K562 (cell line): Measurements from ENCODE around the gene SFXN3. TPM values are rescaled to one million over a fixed set of nuclear protein-coding genes. Genes with fewer than 3 reads are reported as not detected.

ENCODE experiments used
- BDP1 ChIP-seq: IDR thresholded peaks from 3 replicates; pipeline ENCODE4 v1.6.1; 2011; ENCODE audit not compliant: insufficient read length, insufficient read depth
- CXXC5 ChIP-seq: fragments of 250-450 bp; sonication (Bioruptor Pico); IDR thresholded peaks from 2 replicates; pipeline ENCODE4 v1.8.0; 2022; ENCODE audit warnings: inconsistent platforms, mild to moderate bottlenecking, moderate library complexity
- EP400 ChIP-seq: fragments of 450-650 bp; IDR thresholded peaks from 2 replicates; pipeline ENCODE4 v1.6.1; 2017; ENCODE audit warnings: antibody characterized with exemption, mild to moderate bottlenecking, moderate library complexity
- FIP1L1 ChIP-seq: fragments of 200-400 bp; formaldehyde crosslinking; IDR thresholded peaks from 2 replicates; pipeline ENCODE4 v1.6.1; 2018; ENCODE audit warnings: mild to moderate bottlenecking, low read depth, low read length; ENCODE audit not compliant: poor library complexity, severe bottlenecking
- FOXP1 ChIP-seq: sonication (generic); formaldehyde crosslinking; IDR thresholded peaks from 2 replicates; pipeline ENCODE4 v1.8.0; 2022; ENCODE audit warnings: mild to moderate bottlenecking, missing genetic modification reagents
- KAT7 ChIP-seq: sonication (generic); formaldehyde crosslinking; IDR thresholded peaks from 2 replicates; pipeline ENCODE4 v1.8.0; 2022; ENCODE audit warnings: missing genetic modification reagents, mild to moderate bottlenecking, borderline replicate concordance
- MYBL2 ChIP-seq, 2 experiments: fragments of 450-650 bp in 1 of 2; sonication (generic) in 1 of 2; formaldehyde crosslinking in 1 of 2; IDR thresholded peaks; 2 replicates each; pipeline versions ENCODE4 v1.6.1 to v1.8.1; 2017 to 2022; ENCODE audit warnings: borderline replicate concordance in 1 of 2, inconsistent platforms in 1 of 2, low read depth in 1 of 2, mild to moderate bottlenecking in 1 of 2, missing genetic modification reagents in 1 of 2, moderate library complexity in 1 of 2
- RCOR1 ChIP-seq, 2 experiments: IDR thresholded peaks; 2 replicates each; pipeline ENCODE4 v1.6.1; 2012; ENCODE audit warnings: low read depth in 2 of 2, low read length in 2 of 2, borderline replicate concordance in 1 of 2, improper control_type of control experiment in 1 of 2
- SMARCA5 ChIP-seq: fragments of 450-650 bp; IDR thresholded peaks from 2 replicates; pipeline ENCODE4 v1.6.1; 2016
- ZFX ChIP-seq: sonication (generic); formaldehyde crosslinking; IDR thresholded peaks from 2 replicates; pipeline ENCODE4 v1.8.0; 2022; ENCODE audit warnings: mild to moderate bottlenecking, missing genetic modification reagents, moderate library complexity
- ZKSCAN3 ChIP-seq: fragments of 250-450 bp; sonication (Bioruptor Pico); IDR thresholded peaks from 2 replicates; pipeline ENCODE4 v1.4.0; 2020
- ZNF282 ChIP-seq: sonication (generic); formaldehyde crosslinking; IDR thresholded peaks from 2 replicates; pipeline ENCODE4 v1.8.1; 2023; ENCODE audit warnings: missing genetic modification reagents
- polyA plus RNA-seq, 8 experiments: library from polyadenylated mRNA; depleted of rRNA in 4 of 8; stranded (reverse) in 5 of 8; unstranded in 3 of 8; fragments of >200 nt; fragmentation: Nextera tagmentation in 2 of 8; fragmentation: Illumina TruSeq in 1 of 8; extraction: Ambion mirVana in 2 of 8; extraction: Trizol in 1 of 8; gene quantifications; 2 replicates each; pipeline versions ENCODE4 v1.2.1 to v1.2.3, GENCODE V29; 2011 to 2014; ENCODE audit warnings: inconsistent platforms in 1 of 8, missing spikeins in 1 of 8
- total RNA-seq, 7 experiments: library from RNA; depleted of rRNA in 6 of 7; stranded (reverse); fragments of >200 nt in 6 of 7; fragmentation: Illumina TruSeq in 2 of 7; extraction: Trizol in 2 of 7; gene quantifications; 2 replicates each; pipeline versions ENCODE4 v1.2.1 to v1.2.3, GENCODE V29; 2011 to 2021; ENCODE audit warnings: low replicate concordance in 1 of 7
- TF ChIP-seq, protein P1 (sequence below), 2 experiments: fragments of 450-650 bp; IDR thresholded peaks; 2 replicates each; pipeline ENCODE4 v1.6.1; 2016; ENCODE audit warnings: mild to moderate bottlenecking in 2 of 2, borderline replicate concordance in 1 of 2, low read depth in 1 of 2, moderate library complexity in 1 of 2
- TF ChIP-seq, protein P2 (sequence below): fragments of 250-450 bp; sonication (Bioruptor Pico); IDR thresholded peaks from 2 replicates; pipeline ENCODE4 v1.8.0; 2021; ENCODE audit warnings: borderline replicate concordance, mild to moderate bottlenecking, moderate library complexity; ENCODE audit not compliant: poor library complexity, severe bottlenecking
- TF ChIP-seq, protein P3 (sequence below): sonication (generic); formaldehyde crosslinking; IDR thresholded peaks from 2 replicates; pipeline ENCODE4 v1.8.0; 2022; ENCODE audit warnings: mild to moderate bottlenecking, missing genetic modification reagents
- TF ChIP-seq, protein P4 (sequence below): fragments of 250-450 bp; sonication (Bioruptor Pico); IDR thresholded peaks from 2 replicates; pipeline ENCODE4 v1.6.1; 2021; ENCODE audit warnings: mild to moderate bottlenecking

SFXN3 gene
- total and polyA plus RNA-seq, 9 of the 15 experiments (the other 6 are each of a cell fraction or from before 2014, with no cell fraction given) = 0.24 to 4.6 (median 0.86) TPM

DNA sequence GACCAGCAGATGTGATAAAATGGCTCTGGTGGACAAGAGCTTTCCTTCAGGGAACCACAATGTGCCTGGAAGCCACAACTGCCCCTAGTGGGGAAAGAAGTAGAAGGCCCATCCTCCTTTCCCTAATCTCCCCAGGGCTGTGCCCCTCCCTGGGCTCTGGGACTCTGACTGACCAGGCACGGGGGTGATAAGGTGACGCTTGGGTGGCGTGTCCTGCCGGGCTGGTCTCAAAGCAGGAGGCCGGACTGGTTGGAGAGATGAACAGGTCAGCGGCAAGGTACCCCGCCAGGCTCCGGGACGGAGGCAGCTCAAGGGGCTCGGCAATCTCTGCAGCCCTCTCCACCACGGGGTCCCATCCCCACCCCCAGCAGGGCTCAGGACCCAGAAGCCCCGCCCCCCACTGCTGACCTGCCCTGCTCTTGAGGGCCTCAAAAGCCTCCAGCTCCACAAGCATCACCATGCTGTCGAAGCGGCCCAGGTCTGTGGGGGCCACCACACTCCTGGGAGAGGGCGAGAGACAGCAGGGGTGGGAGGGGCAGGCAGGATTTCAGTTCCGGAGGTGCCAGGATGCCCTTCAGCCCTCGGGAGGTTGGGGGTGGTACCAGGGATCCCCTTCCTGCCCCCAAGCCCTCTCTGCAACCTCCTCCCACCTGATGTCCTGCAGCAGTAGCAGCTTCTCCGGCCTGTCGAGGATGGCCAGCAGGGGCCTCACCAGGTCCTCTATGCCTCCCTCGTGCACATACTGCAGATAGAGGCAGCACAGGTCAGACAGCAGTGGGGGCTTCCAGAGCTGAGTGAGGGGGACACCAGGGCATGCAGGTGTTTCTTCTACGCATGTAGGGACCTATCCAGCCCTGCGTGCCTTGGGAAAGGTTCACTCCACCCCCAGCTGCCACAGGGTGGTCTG is 19.3 kb upstream of the SFXN3 start (continued):
- TF ChIP-seq, protein P1, sequence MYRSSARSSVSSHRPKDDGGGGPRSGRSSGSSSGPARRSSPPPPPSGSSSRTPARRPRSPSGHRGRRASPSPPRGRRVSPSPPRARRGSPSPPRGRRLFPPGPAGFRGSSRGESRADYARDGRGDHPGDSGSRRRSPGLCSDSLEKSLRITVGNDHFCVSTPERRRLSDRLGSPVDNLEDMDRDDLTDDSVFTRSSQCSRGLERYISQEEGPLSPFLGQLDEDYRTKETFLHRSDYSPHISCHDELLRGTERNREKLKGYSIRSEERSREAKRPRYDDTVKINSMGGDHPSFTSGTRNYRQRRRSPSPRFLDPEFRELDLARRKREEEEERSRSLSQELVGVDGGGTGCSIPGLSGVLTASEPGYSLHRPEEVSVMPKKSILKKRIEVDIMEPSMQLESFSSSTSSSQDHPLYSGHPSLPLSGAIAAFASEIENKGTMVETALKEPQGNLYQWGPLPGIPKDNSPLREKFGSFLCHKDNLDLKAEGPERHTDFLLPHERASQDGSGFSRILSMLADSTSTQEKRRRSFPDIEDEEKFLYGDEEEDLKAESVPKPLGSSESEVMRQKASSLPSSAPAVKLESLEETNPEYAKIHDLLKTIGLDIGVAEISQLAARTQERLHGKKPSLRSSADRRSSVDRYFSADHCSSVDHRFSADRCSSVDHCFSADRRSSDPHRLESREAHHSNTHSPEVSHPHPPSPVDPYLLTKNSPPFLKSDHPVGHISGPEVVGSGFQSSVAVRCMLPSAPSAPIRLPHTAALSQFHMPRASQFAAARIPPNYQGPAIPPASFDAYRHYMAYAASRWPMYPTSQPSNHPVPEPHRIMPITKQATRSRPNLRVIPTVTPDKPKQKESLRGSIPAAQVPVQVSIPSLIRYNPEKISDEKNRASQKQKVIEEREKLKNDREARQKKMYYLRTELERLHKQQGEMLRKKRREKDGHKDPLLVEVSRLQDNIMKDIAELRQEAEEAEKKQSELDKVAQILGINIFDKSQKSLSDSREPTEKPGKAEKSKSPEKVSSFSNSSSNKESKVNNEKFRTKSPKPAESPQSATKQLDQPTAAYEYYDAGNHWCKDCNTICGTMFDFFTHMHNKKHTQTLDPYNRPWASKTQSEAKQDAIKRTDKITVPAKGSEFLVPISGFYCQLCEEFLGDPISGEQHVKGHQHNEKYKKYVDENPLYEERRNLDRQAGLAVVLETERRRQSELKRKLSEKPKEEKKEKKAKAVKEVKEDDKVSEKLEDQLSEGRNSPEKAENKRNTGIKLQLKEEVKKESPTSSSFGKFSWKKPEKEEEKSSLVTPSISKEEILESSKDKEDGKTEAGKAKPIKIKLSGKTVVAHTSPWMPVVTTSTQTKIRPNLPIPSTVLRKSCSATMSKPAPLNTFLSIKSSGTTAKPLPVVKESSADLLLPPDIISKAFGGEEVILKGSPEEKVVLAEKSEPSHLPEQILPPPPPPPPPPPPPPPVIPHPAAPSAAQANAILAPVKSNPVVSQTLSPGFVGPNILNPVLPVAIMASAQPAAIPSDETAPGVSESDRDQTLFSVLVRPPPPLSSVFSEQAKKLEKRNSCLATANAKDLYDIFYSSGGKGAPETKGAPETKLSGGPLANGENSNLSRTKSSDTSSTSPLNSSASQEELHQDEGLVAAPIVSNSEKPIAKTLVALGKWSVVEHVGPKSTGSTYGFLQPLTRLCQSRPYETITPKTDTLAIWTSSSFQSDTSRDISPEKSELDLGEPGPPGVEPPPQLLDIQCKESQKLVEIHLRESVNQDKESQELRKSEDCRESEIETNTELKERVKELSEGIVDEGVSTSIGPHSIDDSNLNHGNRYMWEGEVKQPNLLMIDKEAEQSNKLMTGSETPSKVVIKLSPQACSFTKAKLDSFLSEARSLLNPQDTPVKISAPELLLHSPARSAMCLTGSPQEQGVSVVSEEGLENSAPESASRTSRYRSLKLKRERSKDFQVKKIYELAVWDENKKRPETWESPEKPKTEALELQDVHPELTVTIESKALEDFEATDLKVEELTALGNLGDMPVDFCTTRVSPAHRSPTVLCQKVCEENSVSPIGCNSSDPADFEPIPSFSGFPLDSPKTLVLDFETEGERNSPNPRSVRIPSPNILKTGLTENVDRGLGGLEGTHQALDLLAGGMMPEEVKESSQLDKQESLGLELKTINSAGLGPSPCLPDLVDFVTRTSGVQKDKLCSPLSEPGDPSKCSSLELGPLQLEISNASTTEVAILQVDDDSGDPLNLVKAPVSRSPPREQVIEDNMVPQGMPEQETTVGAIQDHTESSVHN (IDR thresholded peaks at IDR 0.05; ENCODE audit: borderline replicate concordance in 1 of 2, low read depth in 1 of 2) = no peak
- peak; percentile 32; the same call in 1 of the 2 replicates for TF ChIP-seq EP400
- TF ChIP-seq, protein P2, sequence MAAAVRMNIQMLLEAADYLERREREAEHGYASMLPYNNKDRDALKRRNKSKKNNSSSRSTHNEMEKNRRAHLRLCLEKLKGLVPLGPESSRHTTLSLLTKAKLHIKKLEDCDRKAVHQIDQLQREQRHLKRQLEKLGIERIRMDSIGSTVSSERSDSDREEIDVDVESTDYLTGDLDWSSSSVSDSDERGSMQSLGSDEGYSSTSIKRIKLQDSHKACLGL (CRISPR knock-in tag) = no peak
- no peak for TF ChIP-seq ZNF282 (CRISPR knock-in tag)
- TF ChIP-seq, protein P3, sequence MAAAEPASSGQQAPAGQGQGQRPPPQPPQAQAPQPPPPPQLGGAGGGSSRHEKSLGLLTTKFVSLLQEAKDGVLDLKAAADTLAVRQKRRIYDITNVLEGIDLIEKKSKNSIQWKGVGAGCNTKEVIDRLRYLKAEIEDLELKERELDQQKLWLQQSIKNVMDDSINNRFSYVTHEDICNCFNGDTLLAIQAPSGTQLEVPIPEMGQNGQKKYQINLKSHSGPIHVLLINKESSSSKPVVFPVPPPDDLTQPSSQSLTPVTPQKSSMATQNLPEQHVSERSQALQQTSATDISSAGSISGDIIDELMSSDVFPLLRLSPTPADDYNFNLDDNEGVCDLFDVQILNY (CRISPR knock-in tag) = no peak
- TF ChIP-seq, protein P4, sequence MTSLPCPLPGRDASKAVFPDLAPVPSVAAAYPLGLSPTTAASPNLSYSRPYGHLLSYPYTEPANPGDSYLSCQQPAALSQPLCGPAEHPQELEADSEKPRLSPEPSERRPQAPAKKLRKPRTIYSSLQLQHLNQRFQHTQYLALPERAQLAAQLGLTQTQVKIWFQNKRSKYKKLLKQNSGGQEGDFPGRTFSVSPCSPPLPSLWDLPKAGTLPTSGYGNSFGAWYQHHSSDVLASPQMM (CRISPR knock-in tag) = no peak
- TF ChIP-seq ZKSCAN3 (CRISPR knock-in tag) = no peak
- TF ChIP-seq BDP1 = no peak
- TF ChIP-seq FOXP1 = no peak
- no peak for TF ChIP-seq KAT7 (CRISPR knock-in tag)
- peak in 1 of 2 experiments; percentile 80; a peak in 2 of 4 replicates for TF ChIP-seq RCOR1 (IDR thresholded peaks at IDR 0.05; ENCODE audit: borderline replicate concordance in 1 of 2, low read depth in 2 of 2, low read length in 2 of 2)
- TF ChIP-seq FIP1L1 = no peak
- TF ChIP-seq CXXC5 (CRISPR knock-in tag) = peak; percentile 60
- 0 out of 2 replicates have a peak, but pooled peaks have one; percentile 30 for TF ChIP-seq ZFX (CRISPR knock-in tag)
- no peak for TF ChIP-seq MYBL2 (IDR thresholded peaks at IDR 0.05; ENCODE audit: low read depth)
- TF ChIP-seq MYBL2 (CRISPR knock-in tag; IDR thresholded peaks at IDR 0.05; ENCODE audit: borderline replicate concordance) = no peak
- no peak for TF ChIP-seq SMARCA5
